ENCODE measurements around the gene INPP4B. TPM values are rescaled to one million over a fixed set of nuclear protein-coding genes. Genes with fewer than 3 reads are reported as not detected.

The INPP4B gene
- total RNA-seq, 1 experiment from 2014 or later: 14.3 TPM

GRCh38 chr4:142567199-142567598 lies 278.9 kb downstream of the INPP4B start:
- Histone ChIP-seq H3K4me2 (ENCODE audit: low read length) (peak overlapping the region; percentile 56), H3K9me3 (ENCODE audit: control insufficient read depth in 1 of 2, insufficient read depth in 1 of 2, low read depth in 1 of 2, low read length in 2 of 2) (no peaks in the 10 kb centered on the region), H2AFZ (ENCODE audit: low read depth, low read length, poor library complexity, severe bottlenecking) (peak overlapping the region; percentile 50), H3K9me2 (ENCODE audit: insufficient read depth) (no peaks in the 10 kb centered on the region), H3K79me2 (ENCODE audit: insufficient read depth, low read length) (no peaks in the 10 kb centered on the region), H3K27me3 (ENCODE audit: insufficient read depth, low read length) (no peaks in the 10 kb centered on the region), H3K4me1 (ENCODE audit: control insufficient read depth in 1 of 2, insufficient read depth in 2 of 2, low read length in 2 of 2) (peaks cover 13 to 32% of the 10 kb centered on the region in 2 experiments; a peak in 3 of 4 replicates), H3K36me3 (ENCODE audit: control insufficient read depth in 1 of 2, insufficient read depth in 2 of 2, low read length in 2 of 2) (no peaks in the 10 kb centered on the region), H3K4me3 (replicated peaks in 1 of 2; ENCODE audit: low read depth in 1 of 2, low read length in 2 of 2) (no peak overlapping the region; a peak in 1 of 4 replicates), H4K20me1 (ENCODE audit: insufficient read depth) (no peaks in the 10 kb centered on the region), H3K9ac (ENCODE audit: low read length) (no peak overlapping the region), H3K27ac (ENCODE audit: low read depth, low read length) (peak overlapping the region; percentile 54; the same call in 1 of the 2 replicates)
- POLR2A ChIA-PET: no interaction called here
- ATAC-seq (peak; percentile 92), DNase-seq (ENCODE audit: low read depth, low spot score) (peak; percentile 51)
- RAD21 ChIA-PET (ENCODE audit: low non-redundant PET in 1 of 2, low total read pairs in 2 of 2, uncharacterized antibody in 2 of 2, unreplicated experiment in 2 of 2): interaction anchor here in 1 of 2 experiments (1.6 kb wide), 1 partner anchor 153 kb away, joined by 6 read pairs; no protein-coding TSS in a partner anchor
- TF ChIP-seq TCF7L2 (IDR thresholded peaks at IDR 0.05; ENCODE audit: borderline replicate concordance, extremely low read depth, insufficient read depth, insufficient read length) (no peak), CBX3 (IDR thresholded peaks at IDR 0.05; ENCODE audit: low read depth) (peak; percentile 43; the same call in 1 of the 2 replicates), RAD21 (IDR thresholded peaks at IDR 0.05; ENCODE audit: low read depth) (peak; percentile 68), POLR2AphosphoS5 (IDR thresholded peaks at IDR 0.05; ENCODE audit: low read depth, low read length) (peak; percentile 15; the same call in 1 of the 2 replicates), EZH2phosphoT487 (IDR thresholded peaks at IDR 0.05; ENCODE audit: borderline replicate concordance) (no peak), MAX (IDR thresholded peaks at IDR 0.05) (no peak), ELF1 (IDR thresholded peaks at IDR 0.05; ENCODE audit: borderline replicate concordance, low read depth) (no peak), JUND (IDR thresholded peaks at IDR 0.05) (no peak), SP1 (IDR thresholded peaks at IDR 0.05; ENCODE audit: low read depth) (0 out of 2 replicates have a peak, but pooled peaks have one; percentile 8), SRF (IDR thresholded peaks at IDR 0.05; ENCODE audit: low read depth) (no peak), POLR2A (IDR thresholded peaks at IDR 0.05; ENCODE audit: borderline replicate concordance, extremely low read depth, insufficient read depth, insufficient read length) (no peak), EZH2 (IDR thresholded peaks at IDR 0.05) (no peak), ZNF274 (IDR thresholded peaks at IDR 0.05; ENCODE audit: low read depth, low read length) (no peak), YY1 (IDR thresholded peaks at IDR 0.05; ENCODE audit: extremely low read depth, insufficient replicate concordance, low read depth, low read length) (no peak), FOSL1 (IDR thresholded peaks at IDR 0.05; ENCODE audit: low read depth) (no peak), SIN3A (IDR thresholded peaks at IDR 0.05; ENCODE audit: low read depth) (no peak), ZFX (IDR thresholded peaks at IDR 0.05) (no peak)
- TF ChIP-seq, protein P1, sequence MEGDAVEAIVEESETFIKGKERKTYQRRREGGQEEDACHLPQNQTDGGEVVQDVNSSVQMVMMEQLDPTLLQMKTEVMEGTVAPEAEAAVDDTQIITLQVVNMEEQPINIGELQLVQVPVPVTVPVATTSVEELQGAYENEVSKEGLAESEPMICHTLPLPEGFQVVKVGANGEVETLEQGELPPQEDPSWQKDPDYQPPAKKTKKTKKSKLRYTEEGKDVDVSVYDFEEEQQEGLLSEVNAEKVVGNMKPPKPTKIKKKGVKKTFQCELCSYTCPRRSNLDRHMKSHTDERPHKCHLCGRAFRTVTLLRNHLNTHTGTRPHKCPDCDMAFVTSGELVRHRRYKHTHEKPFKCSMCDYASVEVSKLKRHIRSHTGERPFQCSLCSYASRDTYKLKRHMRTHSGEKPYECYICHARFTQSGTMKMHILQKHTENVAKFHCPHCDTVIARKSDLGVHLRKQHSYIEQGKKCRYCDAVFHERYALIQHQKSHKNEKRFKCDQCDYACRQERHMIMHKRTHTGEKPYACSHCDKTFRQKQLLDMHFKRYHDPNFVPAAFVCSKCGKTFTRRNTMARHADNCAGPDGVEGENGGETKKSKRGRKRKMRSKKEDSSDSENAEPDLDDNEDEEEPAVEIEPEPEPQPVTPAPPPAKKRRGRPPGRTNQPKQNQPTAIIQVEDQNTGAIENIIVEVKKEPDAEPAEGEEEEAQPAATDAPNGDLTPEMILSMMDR (IDR thresholded peaks at IDR 0.05 in 2 of 3, conservative IDR thresholded peaks at IDR 0.05 in 1 of 3; ENCODE audit: borderline replicate concordance in 1 of 3, insufficient read depth in 1 of 3, low read depth in 2 of 3, low read length in 2 of 3): peak; percentile 19 to 29 (median 22); a peak in 3 of 6 replicates
- TF ChIP-seq, protein P2, sequence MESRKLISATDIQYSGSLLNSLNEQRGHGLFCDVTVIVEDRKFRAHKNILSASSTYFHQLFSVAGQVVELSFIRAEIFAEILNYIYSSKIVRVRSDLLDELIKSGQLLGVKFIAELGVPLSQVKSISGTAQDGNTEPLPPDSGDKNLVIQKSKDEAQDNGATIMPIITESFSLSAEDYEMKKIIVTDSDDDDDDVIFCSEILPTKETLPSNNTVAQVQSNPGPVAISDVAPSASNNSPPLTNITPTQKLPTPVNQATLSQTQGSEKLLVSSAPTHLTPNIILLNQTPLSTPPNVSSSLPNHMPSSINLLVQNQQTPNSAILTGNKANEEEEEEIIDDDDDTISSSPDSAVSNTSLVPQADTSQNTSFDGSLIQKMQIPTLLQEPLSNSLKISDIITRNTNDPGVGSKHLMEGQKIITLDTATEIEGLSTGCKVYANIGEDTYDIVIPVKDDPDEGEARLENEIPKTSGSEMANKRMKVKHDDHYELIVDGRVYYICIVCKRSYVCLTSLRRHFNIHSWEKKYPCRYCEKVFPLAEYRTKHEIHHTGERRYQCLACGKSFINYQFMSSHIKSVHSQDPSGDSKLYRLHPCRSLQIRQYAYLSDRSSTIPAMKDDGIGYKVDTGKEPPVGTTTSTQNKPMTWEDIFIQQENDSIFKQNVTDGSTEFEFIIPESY (IDR thresholded peaks at IDR 0.05; ENCODE audit: extremely low read depth, insufficient replicate concordance, low read length): no peak
- intact Hi-C loops (cut with micrococcal nuclease): loop anchor here (5.0 to 10.0 kb wide), 2 partner anchors 215 to 442 kb away; no protein-coding TSS in a partner anchor
- BruUV-seq (replicated peaks): no TSS peak
- CTCF ChIA-PET: interaction anchor here (1.2 kb wide), 1 partner anchor 12 kb away, joined by 3 read pairs; no protein-coding TSS in a partner anchor
